MCF 10A (cell line): Measurements from ENCODE around the gene FOXP2. TPM values are rescaled to one million over a fixed set of nuclear protein-coding genes. Genes with fewer than 3 reads are reported as not detected.

ENCODE experiments used
- BruUV-seq: library from RNA; stranded (reverse); fragments of 400-500 nt; replicated peaks from 2 replicates; lab custom pipeline; 2021; lab: Mats Ljungman, UMichigan
- CTCF ChIA-PET: fragments of 300-600 bp; sonication (Branson Sonifier 250); formaldehyde crosslinking; extraction: SDS; loops from one replicate; lab custom pipeline; 2021; ENCODE audit warnings: antibody characterized with exemption, inconsistent platforms; lab: Yijun Ruan, JAX
- POLR2A ChIA-PET: fragments of 300-600, 350-650 bp; sonication (Branson Sonifier 250); formaldehyde crosslinking; extraction: SDS; loops from one replicate; lab custom pipeline; 2020; ENCODE audit warnings: antibody characterized with exemption, inconsistent platforms; lab: Yijun Ruan, JAX
- DNase-seq: peaks from one replicate; pipeline ENCODE4 v3.0.0-alpha.2; 2018; ENCODE audit not compliant: unreplicated experiment
- H3K27ac Mint-ChIP-seq: one replicate; pipeline ENCODE4 v1.8.0; 2022; ENCODE audit warnings: mild to moderate bottlenecking, low read depth, mixed read lengths; ENCODE audit not compliant: unreplicated experiment
- H3K27me3 Mint-ChIP-seq: one replicate; pipeline ENCODE4 v1.8.0; 2022; ENCODE audit warnings: mixed read lengths; ENCODE audit not compliant: insufficient read depth, unreplicated experiment
- H3K36me3 Mint-ChIP-seq: one replicate; pipeline ENCODE4 v1.8.0; 2022; ENCODE audit warnings: mild to moderate bottlenecking, moderate library complexity, mixed read lengths; ENCODE audit not compliant: insufficient read depth, unreplicated experiment
- H3K4me1 Mint-ChIP-seq: one replicate; pipeline ENCODE4 v1.8.0; 2022; ENCODE audit warnings: mixed read lengths; ENCODE audit not compliant: insufficient read depth, unreplicated experiment
- H3K4me3 Mint-ChIP-seq: one replicate; pipeline ENCODE4 v1.8.0; 2022; ENCODE audit warnings: mild to moderate bottlenecking, moderate library complexity, mixed read lengths; ENCODE audit not compliant: unreplicated experiment
- H3K9me3 Mint-ChIP-seq: one replicate; pipeline ENCODE4 v1.8.0; 2022; ENCODE audit warnings: mixed read lengths; ENCODE audit not compliant: unreplicated experiment
- CTCF ChIP-seq: fragments of 200-600 bp; IDR thresholded peaks from one replicate; pipeline ENCODE4 v1.8.0; 2022; ENCODE audit warnings: antibody characterized with exemption, mild to moderate bottlenecking; ENCODE audit not compliant: unreplicated experiment
- intact Hi-C: fragments of 100-400 bp; cut with micrococcal nuclease; formaldehyde crosslinking; loops from 2 replicates; pipeline ENCODE4 v1.14.1; 2022
- total RNA-seq: library from RNA; stranded (reverse); gene quantifications from 2 replicates; pipeline ENCODE4 v1.2.3, GENCODE V29; 2022

The FOXP2 gene
- total RNA-seq, 1 experiment from 2014 or later: not detected

DNA sequence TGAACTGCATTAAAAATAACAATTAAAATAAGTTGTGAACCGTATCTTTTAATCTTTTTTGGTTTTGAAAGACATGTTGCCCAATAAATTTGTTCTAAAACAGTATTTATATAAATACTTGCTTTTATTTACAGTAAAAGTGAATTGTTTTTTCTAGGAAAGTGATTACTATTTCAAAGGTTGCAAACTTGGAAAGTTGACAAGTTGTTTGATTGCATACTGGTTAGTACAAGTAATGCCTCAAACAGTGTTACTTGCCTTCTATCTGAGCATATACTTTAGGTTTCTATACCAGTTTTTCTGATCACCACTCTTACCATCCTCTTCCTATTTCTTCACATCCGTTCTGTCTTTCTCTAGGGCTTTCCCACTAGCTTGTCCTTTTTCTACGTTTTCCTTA lies 212.6 kb downstream of the FOXP2 start:
- H3K9me3 Mint-ChIP-seq: no peaks in the 10 kb centered on the region
- no peak overlapping the region for H3K4me3 Mint-ChIP-seq
- H3K4me1 Mint-ChIP-seq: no peaks in the 10 kb centered on the region
- peaks cover 99% of the 10 kb centered on the region for H3K27me3 Mint-ChIP-seq
- intact Hi-C loops: no loop called here
- no peak for DNase-seq
- CTCF ChIA-PET: interaction anchor here (0.6 kb wide), 1 partner anchor 78 kb away, joined by 3 read pairs; no protein-coding TSS in a partner anchor
- BruUV-seq: no TSS peak
- POLR2A ChIA-PET: no interaction called here
- TF ChIP-seq CTCF: no peak
- H3K27ac Mint-ChIP-seq: no peak overlapping the region
- H3K36me3 Mint-ChIP-seq: no peaks in the 10 kb centered on the region

DNA sequence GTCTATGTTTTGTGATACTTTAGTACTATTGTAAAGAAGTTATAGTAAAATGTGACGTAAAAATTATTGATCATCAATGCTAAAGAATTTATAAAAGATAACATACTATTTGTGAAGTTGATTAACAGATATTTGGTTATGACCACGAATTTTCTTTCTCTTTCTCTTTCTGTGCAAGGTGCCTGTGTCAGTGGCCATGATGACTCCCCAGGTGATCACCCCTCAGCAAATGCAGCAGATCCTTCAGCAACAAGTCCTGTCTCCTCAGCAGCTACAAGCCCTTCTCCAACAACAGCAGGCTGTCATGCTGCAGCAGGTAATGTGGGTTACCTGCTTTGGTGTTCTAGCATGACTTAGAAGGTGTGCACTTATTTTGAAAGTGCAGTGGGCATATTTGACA lies 213.7 kb downstream of the FOXP2 start:
- H3K27ac Mint-ChIP-seq: no peak overlapping the region
- H3K4me1 Mint-ChIP-seq: no peaks in the 10 kb centered on the region
- no peak for TF ChIP-seq CTCF
- ChIA-PET CTCF (interaction anchor here (0.7 kb wide), 1 partner anchor 21 kb away, joined by 4 read pairs; no protein-coding TSS in a partner anchor), POLR2A (no interaction called here)
- no peak overlapping the region for H3K4me3 Mint-ChIP-seq
- H3K9me3 Mint-ChIP-seq: no peaks in the 10 kb centered on the region
- no peak for DNase-seq
- no TSS peak for BruUV-seq
- H3K27me3 Mint-ChIP-seq: peaks cover 89% of the 10 kb centered on the region
- intact Hi-C loops: no loop called here
- H3K36me3 Mint-ChIP-seq: no peaks in the 10 kb centered on the region

- no peaks in the 10 kb centered on the region for H3K4me1 Mint-ChIP-seq
- no peak for DNase-seq
- TF ChIP-seq CTCF: no peak
- H3K9me3 Mint-ChIP-seq: no peaks in the 10 kb centered on the region
- CTCF ChIA-PET: interaction anchor here (1.0 kb wide), 1 partner anchor 11 kb away, joined by 4 read pairs; no protein-coding TSS in a partner anchor
- no peaks in the 10 kb centered on the region for H3K36me3 Mint-ChIP-seq
- POLR2A ChIA-PET: no interaction called here
- intact Hi-C loops: no loop called here
- no peak overlapping the region for H3K4me3 Mint-ChIP-seq
- BruUV-seq: no TSS peak
- peaks cover 75% of the 10 kb centered on the region for H3K27me3 Mint-ChIP-seq
- no peak overlapping the region for H3K27ac Mint-ChIP-seq
These were observed 215.1 kb downstream of the FOXP2 start for GRCh38 chr7:114629762-114630161.

DNA sequence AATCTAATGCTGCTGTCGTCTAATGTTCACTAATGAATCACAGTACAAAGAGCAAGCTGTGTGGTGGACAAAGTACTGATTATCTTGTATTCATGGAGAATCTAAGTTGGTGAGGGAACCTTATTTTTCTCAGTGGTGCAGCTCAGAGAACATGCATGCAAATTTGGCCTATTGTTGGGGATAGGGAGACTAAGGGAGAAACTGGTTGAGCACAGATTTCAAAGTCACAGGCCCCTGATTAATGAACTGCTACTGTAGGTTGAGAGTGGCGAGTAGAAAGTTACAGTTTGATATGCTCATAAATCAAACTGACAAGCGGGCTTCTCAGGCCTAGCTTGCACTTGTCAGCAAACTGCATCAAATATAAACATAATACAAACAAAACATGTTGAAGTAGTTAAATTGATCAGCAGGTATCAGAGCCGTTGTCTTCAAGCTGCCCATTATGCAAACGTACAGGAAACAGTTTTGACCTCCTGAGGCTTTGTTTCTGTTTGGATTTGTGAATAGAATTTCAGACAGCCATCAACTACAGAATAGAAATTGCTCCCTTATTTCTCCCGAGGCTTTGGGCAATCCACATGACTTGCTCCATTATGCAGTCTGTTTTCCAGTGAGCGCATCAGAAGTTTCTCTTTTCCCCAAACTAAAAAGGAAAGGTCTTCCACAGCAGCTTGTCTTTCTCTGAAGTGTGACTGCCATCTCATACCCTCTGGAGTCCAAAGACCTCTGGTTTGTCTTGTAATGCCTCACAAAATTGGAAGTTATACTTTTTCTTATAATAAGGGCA lies 215.8 kb downstream of the FOXP2 start:
- H3K9me3 Mint-ChIP-seq: no peaks in the 10 kb centered on the region
- H3K27me3 Mint-ChIP-seq: peaks cover 69% of the 10 kb centered on the region
- CTCF ChIA-PET: interaction anchor here (1.0 kb wide), 1 partner anchor 10 kb away, joined by 4 read pairs; no protein-coding TSS in a partner anchor
- BruUV-seq: no TSS peak
- H3K36me3 Mint-ChIP-seq: no peaks in the 10 kb centered on the region
- H3K4me1 Mint-ChIP-seq: no peaks in the 10 kb centered on the region
- no peak overlapping the region for H3K4me3 Mint-ChIP-seq
- intact Hi-C loops: no loop called here
- DNase-seq: no peak
- POLR2A ChIA-PET: no interaction called here
- TF ChIP-seq CTCF: no peak
- H3K27ac Mint-ChIP-seq: no peak overlapping the region
